HepG2 (cell line): ENCODE measurements around the gene RSPH9. TPM values are rescaled to one million over a fixed set of nuclear protein-coding genes. Genes with fewer than 3 reads are reported as not detected.
A peak's percentile ranks its signal among the peaks of the same experiment; 100 is the strongest.

ENCODE experiments used
- GTF2F1 ChIP-seq: fragments of 150-350 bp; IDR thresholded peaks from 2 replicates; pipeline ENCODE4 v1.6.1; 2014; ENCODE audit warnings: low read length
- IRX3 ChIP-seq: sonication (generic); formaldehyde crosslinking; IDR thresholded peaks from 2 replicates; pipeline ENCODE4 v1.8.1; 2023; ENCODE audit warnings: mild to moderate bottlenecking, low read depth, missing genetic modification reagents, borderline replicate concordance
- KMT2B ChIP-seq: IDR thresholded peaks from 2 replicates; pipeline ENCODE4 v1.6.1; 2016; ENCODE audit warnings: missing genetic modification reagents, missing compliant biosample characterization
- RBM22 ChIP-seq: fragments of 200-400 bp; formaldehyde crosslinking; optimal IDR thresholded peaks from 2 replicates; pipeline ENCODE3; 2017; ENCODE audit warnings: mild to moderate bottlenecking, low read length, moderate library complexity
- STAT6 ChIP-seq: sonication (generic); formaldehyde crosslinking; IDR thresholded peaks from 2 replicates; pipeline ENCODE4 v1.4.0; 2020; ENCODE audit warnings: missing genetic modification reagents, mild to moderate bottlenecking, borderline replicate concordance
- TEAD3 ChIP-seq: optimal IDR thresholded peaks from 2 replicates; pipeline ENCODE3; 2016; ENCODE audit warnings: borderline replicate concordance
- ZBTB49 ChIP-seq: sonication (generic); formaldehyde crosslinking; IDR thresholded peaks from 2 replicates; pipeline ENCODE4 v1.4.0; 2020; ENCODE audit warnings: missing genetic modification reagents, borderline replicate concordance
- ZBTB8A ChIP-seq: sonication (generic); formaldehyde crosslinking; IDR thresholded peaks from 2 replicates; pipeline ENCODE4 v1.4.0; 2020; ENCODE audit warnings: mild to moderate bottlenecking, low read depth, missing genetic modification reagents, borderline replicate concordance
- ZNF12 ChIP-seq: sonication (generic); formaldehyde crosslinking; IDR thresholded peaks from 2 replicates; pipeline ENCODE4 v1.5.0; 2020; ENCODE audit warnings: missing genetic modification reagents
- ZNF17 ChIP-seq: sonication (generic); formaldehyde crosslinking; IDR thresholded peaks from 2 replicates; pipeline ENCODE4 v1.5.0; 2020; ENCODE audit warnings: mild to moderate bottlenecking, missing genetic modification reagents
- ZNF3 ChIP-seq: IDR thresholded peaks from 2 replicates; pipeline ENCODE4 v1.7.0; 2017; ENCODE audit warnings: inconsistent platforms
- ZNF337 ChIP-seq: sonication (generic); formaldehyde crosslinking; IDR thresholded peaks from 2 replicates; pipeline ENCODE4 v1.5.1; 2020; ENCODE audit warnings: missing genetic modification reagents, low read depth, mild to moderate bottlenecking, borderline replicate concordance
- ZNF512 ChIP-seq: sonication (generic); formaldehyde crosslinking; IDR thresholded peaks from 2 replicates; pipeline ENCODE4 v1.4.0; 2020; ENCODE audit warnings: mild to moderate bottlenecking, missing genetic modification reagents
- ZNF543 ChIP-seq: sonication (generic); formaldehyde crosslinking; IDR thresholded peaks from 2 replicates; pipeline ENCODE4 v1.4.0; 2020; ENCODE audit warnings: mild to moderate bottlenecking, missing genetic modification reagents
- ZNF605 ChIP-seq: sonication (generic); formaldehyde crosslinking; IDR thresholded peaks from 2 replicates; pipeline ENCODE4 v1.8.0; 2022; ENCODE audit warnings: mild to moderate bottlenecking, missing genetic modification reagents
- ZNF724P ChIP-seq: sonication (generic); formaldehyde crosslinking; IDR thresholded peaks from 2 replicates; pipeline ENCODE4 v1.8.0; 2022; ENCODE audit warnings: missing genetic modification reagents, borderline replicate concordance
- ZNF879 ChIP-seq: sonication (generic); formaldehyde crosslinking; IDR thresholded peaks from 2 replicates; pipeline ENCODE4 v1.8.1; 2023; ENCODE audit warnings: missing genetic modification reagents
- ZSCAN29 ChIP-seq: sonication (generic); formaldehyde crosslinking; conservative IDR thresholded peaks from 2 replicates; pipeline ENCODE4 v1.4.0; 2020; ENCODE audit warnings: mild to moderate bottlenecking, missing genetic modification reagents
- ZSCAN31 ChIP-seq: sonication (generic); formaldehyde crosslinking; IDR thresholded peaks from 2 replicates; pipeline ENCODE4 v1.5.0; 2020; ENCODE audit warnings: low read depth, mild to moderate bottlenecking, missing genetic modification reagents
- polyA plus RNA-seq, 8 experiments: library from polyadenylated mRNA; depleted of rRNA in 3 of 8; stranded (reverse) in 7 of 8; unstranded in 1 of 8; fragments of >200 nt; fragmentation: Illumina TruSeq in 4 of 8; extraction: Trizol in 4 of 8; gene quantifications; 2 replicates each; pipeline versions ENCODE4 v1.2.1 to v1.2.3, GENCODE V29; 2011 to 2016; ENCODE audit warnings: low read depth in 4 of 8, missing spikeins in 1 of 8, mixed read lengths in 1 of 8; ENCODE audit not compliant: insufficient read depth in 1 of 8
- total RNA-seq, 5 experiments: library from RNA; depleted of rRNA; stranded (reverse); fragments of >200 nt; fragmentation: Illumina TruSeq; extraction: Trizol; gene quantifications; 2 replicates each; pipeline ENCODE4 v1.2.3, GENCODE V29; 2016; ENCODE audit warnings: low read depth in 1 of 5
- TF ChIP-seq, protein P1 (sequence below): sonication (generic); formaldehyde crosslinking; IDR thresholded peaks from 2 replicates; pipeline ENCODE4 v1.5.1; 2020; ENCODE audit warnings: mild to moderate bottlenecking, missing genetic modification reagents, borderline replicate concordance
- TF ChIP-seq, protein P2 (sequence below): sonication (generic); formaldehyde crosslinking; IDR thresholded peaks from 2 replicates; pipeline ENCODE4 v1.8.0; 2022; ENCODE audit warnings: mild to moderate bottlenecking, missing genetic modification reagents, moderate library complexity

Gene RSPH9
- total and polyA plus RNA-seq, 2 of the 13 experiments (the other 11 are each of a cell fraction or from before 2014, with no cell fraction given) = 0.04 TPM; not detected in 1

GRCh38 chr6:43608310-43608763 lies 36.5 kb upstream of the RSPH9 start (continued):
- TF ChIP-seq ZSCAN29 = no peak
- TF ChIP-seq ZNF543 (CRISPR knock-in tag) = no peak
- no peak for TF ChIP-seq GTF2F1
- TF ChIP-seq TEAD3 = peak; percentile 17
- no peak for TF ChIP-seq ZNF12 (CRISPR knock-in tag)
- TF ChIP-seq ZBTB8A (CRISPR knock-in tag) = no peak
- no peak for TF ChIP-seq KMT2B (CRISPR knock-in tag)
- no peak for TF ChIP-seq ZNF17 (CRISPR knock-in tag)
- TF ChIP-seq ZBTB49 = no peak
- no peak for TF ChIP-seq RBM22
- TF ChIP-seq, protein P1, sequence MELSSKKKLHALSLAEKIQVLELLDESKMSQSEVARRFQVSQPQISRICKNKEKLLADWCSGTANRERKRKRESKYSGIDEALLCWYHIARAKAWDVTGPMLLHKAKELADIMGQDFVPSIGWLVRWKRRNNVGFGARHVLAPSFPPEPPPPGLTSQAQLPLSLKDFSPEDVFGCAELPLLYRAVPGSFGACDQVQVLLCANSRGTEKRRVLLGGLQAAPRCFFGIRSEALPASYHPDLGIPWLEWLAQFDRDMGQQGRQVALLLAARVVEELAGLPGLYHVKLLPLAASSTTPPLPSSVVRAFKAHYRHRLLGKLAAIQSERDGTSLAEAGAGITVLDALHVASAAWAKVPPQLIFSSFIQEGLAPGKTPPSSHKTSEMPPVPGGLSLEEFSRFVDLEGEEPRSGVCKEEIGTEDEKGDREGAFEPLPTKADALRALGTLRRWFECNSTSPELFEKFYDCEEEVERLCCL (CRISPR knock-in tag) = no peak
- no peak for TF ChIP-seq ZNF879
- TF ChIP-seq STAT6 = no peak
- 0 out of 2 replicates have a peak, but pooled peaks have one; percentile 31 for TF ChIP-seq ZNF512 (CRISPR knock-in tag)
- no peak for TF ChIP-seq ZNF337 (CRISPR knock-in tag)
- TF ChIP-seq ZNF724P (CRISPR knock-in tag) = no peak
- no peak for TF ChIP-seq ZNF605 (CRISPR knock-in tag)
- TF ChIP-seq IRX3 (CRISPR knock-in tag) = no peak
- TF ChIP-seq ZSCAN31 = no peak
- TF ChIP-seq ZNF3 (CRISPR knock-in tag) = no peak
- TF ChIP-seq, protein P2, sequence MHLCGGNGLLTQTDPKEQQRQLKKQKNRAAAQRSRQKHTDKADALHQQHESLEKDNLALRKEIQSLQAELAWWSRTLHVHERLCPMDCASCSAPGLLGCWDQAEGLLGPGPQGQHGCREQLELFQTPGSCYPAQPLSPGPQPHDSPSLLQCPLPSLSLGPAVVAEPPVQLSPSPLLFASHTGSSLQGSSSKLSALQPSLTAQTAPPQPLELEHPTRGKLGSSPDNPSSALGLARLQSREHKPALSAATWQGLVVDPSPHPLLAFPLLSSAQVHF = no peak
